Osteoblast (primary cell): Measurements from ENCODE around the gene YOD1. TPM values are rescaled to one million over a fixed set of nuclear protein-coding genes. Genes with fewer than 3 reads are reported as not detected.

Source experiments
- DNase-seq: peaks from one replicate; pipeline ENCODE4 v3.0.0; 2011; ENCODE audit warnings: low spot score, mixed read lengths; ENCODE audit not compliant: insufficient read length; ENCODE audit errors: missing footprints
- H2AFZ ChIP-seq: 2 replicates; pipeline ENCODE4 v1.6.0; 2011; ENCODE audit warnings: mild to moderate bottlenecking, low read length
- H3K27ac ChIP-seq: 2 replicates; pipeline ENCODE4 v1.5.1; 2011; ENCODE audit warnings: mild to moderate bottlenecking, low read depth, low read length, moderate library complexity
- H3K27me3 ChIP-seq: 2 replicates; pipeline ENCODE4 v1.6.0; 2012; ENCODE audit warnings: mild to moderate bottlenecking, control low read depth, inconsistent platforms, low read length, moderate library complexity; ENCODE audit not compliant: insufficient read depth
- H3K36me3 ChIP-seq: 2 replicates; pipeline ENCODE4 v1.5.1; 2011; ENCODE audit warnings: mild to moderate bottlenecking, low read length, control low read depth, moderate library complexity; ENCODE audit not compliant: insufficient read depth
- H3K4me1 ChIP-seq: 2 replicates; pipeline ENCODE4 v1.5.1; 2011; ENCODE audit warnings: mild to moderate bottlenecking, low read length, control low read depth, moderate library complexity; ENCODE audit not compliant: insufficient read depth
- H3K4me2 ChIP-seq: 2 replicates; pipeline ENCODE4 v1.6.0; 2011; ENCODE audit warnings: mild to moderate bottlenecking, low read length; ENCODE audit not compliant: insufficient read depth
- H3K4me3 ChIP-seq: fragments of 200-600 bp; sonication (generic); 3 replicates; pipeline ENCODE4 v1.5.1; 2012; ENCODE audit warnings: mild to moderate bottlenecking, low read length, inconsistent platforms; ENCODE audit not compliant: insufficient read depth
- H3K79me2 ChIP-seq: 2 replicates; pipeline ENCODE4 v1.6.0; 2012; ENCODE audit warnings: mild to moderate bottlenecking, low read length, control low read depth, inconsistent platforms; ENCODE audit not compliant: insufficient read depth
- H3K9me3 ChIP-seq: 2 replicates; pipeline ENCODE4 v1.5.1; 2011; ENCODE audit warnings: low read depth, low read length, control low read depth
- H4K20me1 ChIP-seq: 2 replicates; pipeline ENCODE4 v1.6.0; 2012; ENCODE audit warnings: mild to moderate bottlenecking, low read length, control low read depth; ENCODE audit not compliant: insufficient read depth
- total RNA-seq: library from RNA; depleted of rRNA; stranded (reverse); fragments of >200 nt; gene quantifications from 2 replicates; pipeline ENCODE4 v1.2.3, GENCODE V29; 2012
- TF ChIP-seq, protein P1 (sequence below): IDR thresholded peaks from 2 replicates; pipeline ENCODE4 v1.5.1; 2011; ENCODE audit warnings: mild to moderate bottlenecking, low read depth, low read length, moderate library complexity; ENCODE audit errors: extremely low read depth

YOD1 gene
- total RNA-seq, 1 donor, result 8.3 TPM

DNA sequence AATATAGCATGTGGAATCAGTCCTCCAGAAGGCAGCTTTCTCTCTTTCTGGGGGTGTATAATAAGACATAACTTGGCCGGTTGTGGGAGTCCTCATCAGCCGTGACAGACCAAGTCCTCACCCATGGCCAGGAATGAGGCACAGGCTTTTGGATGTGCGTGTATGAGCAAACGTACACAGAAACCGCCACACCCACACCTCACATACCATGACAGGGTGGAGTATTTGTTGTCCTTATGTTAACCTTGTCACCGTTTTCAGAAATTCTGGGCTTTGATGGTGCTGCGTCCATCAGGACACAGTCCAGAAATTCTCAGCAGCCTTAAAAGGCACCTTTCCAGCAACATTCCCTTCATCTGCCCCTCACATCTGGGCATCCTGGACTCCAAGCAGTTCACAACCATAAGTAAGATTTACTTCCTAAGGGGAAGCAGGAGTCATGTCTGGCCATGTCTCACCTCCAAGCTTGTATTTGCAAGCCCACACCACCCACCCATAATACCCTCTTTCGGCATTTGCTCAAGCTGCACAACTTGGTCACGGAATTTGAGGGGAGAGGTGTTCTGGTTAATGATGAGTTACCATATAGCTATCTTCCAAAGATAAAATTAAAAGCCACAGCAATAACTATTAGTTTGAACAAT lies 30.8 kb downstream of the YOD1 start:
- no peak overlapping the region for H2AFZ ChIP-seq
- no peak overlapping the region for H3K4me2 ChIP-seq

DNA sequence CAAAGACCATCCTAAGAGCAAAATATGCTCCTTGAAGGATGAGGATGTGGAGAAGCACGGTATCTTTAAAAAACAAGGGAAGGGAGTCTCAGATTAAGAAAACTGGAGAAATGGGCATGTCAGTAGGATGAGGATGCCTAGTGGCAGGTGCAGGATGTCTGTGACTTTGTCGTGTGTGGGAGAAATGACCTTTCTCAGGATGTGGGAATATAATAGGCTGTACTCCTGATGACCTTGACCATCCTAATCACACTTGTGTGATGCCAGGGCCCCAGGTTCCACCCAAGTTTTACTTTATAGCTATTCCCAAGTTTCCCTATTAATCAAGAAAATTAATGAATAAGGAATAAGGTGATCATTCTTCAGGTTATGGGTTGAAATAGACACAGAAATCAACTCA lies 31.3 kb downstream of the YOD1 start:
- TF ChIP-seq, protein P1, sequence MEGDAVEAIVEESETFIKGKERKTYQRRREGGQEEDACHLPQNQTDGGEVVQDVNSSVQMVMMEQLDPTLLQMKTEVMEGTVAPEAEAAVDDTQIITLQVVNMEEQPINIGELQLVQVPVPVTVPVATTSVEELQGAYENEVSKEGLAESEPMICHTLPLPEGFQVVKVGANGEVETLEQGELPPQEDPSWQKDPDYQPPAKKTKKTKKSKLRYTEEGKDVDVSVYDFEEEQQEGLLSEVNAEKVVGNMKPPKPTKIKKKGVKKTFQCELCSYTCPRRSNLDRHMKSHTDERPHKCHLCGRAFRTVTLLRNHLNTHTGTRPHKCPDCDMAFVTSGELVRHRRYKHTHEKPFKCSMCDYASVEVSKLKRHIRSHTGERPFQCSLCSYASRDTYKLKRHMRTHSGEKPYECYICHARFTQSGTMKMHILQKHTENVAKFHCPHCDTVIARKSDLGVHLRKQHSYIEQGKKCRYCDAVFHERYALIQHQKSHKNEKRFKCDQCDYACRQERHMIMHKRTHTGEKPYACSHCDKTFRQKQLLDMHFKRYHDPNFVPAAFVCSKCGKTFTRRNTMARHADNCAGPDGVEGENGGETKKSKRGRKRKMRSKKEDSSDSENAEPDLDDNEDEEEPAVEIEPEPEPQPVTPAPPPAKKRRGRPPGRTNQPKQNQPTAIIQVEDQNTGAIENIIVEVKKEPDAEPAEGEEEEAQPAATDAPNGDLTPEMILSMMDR, result no peak
- Histone ChIP-seq H3K4me3 (no peak overlapping the region), H3K27me3 (no peaks in the 10 kb centered on the region), H3K9me3 (no peaks in the 10 kb centered on the region), H3K36me3 (no peaks in the 10 kb centered on the region), H3K4me2 (no peak overlapping the region), H3K27ac (no peak overlapping the region), H2AFZ (no peak overlapping the region), H4K20me1 (no peaks in the 10 kb centered on the region), H3K79me2 (no peaks in the 10 kb centered on the region), H3K4me1 (peaks cover 28% of the 10 kb centered on the region)
- no peak for DNase-seq

More for the DNA sequence above, 30.8 kb downstream of the YOD1 start:
- TF ChIP-seq, protein P1, result no peak
- Histone ChIP-seq H3K27ac (no peak overlapping the region), H3K79me2 (no peaks in the 10 kb centered on the region), H3K4me3 (no peak overlapping the region), H3K4me1 (peaks cover 32% of the 10 kb centered on the region), H3K36me3 (no peaks in the 10 kb centered on the region), H3K9me3 (no peaks in the 10 kb centered on the region), H3K27me3 (no peaks in the 10 kb centered on the region), H4K20me1 (no peaks in the 10 kb centered on the region)
- DNase-seq, result no peak

DNA sequence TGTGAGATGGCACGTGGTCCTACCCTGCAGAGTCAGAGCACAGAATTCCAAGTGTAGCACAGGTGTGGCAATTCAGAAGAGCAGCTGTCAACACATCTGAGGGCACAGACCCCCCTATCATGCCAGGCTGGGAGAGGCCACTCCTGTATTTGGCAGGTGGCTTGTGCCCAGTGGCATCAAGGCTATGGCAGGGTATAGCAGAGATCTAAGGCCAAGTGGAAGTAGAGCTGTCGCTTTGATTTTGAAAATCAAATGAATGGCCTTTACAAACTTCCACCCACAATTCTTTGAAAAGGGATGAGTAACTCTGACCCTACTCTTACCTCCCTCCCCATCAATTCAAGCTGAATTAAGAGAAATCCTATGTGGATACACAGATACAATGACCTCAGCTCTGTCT lies 31.8 kb downstream of the YOD1 start:
- H3K9me3 ChIP-seq, result no peaks in the 10 kb centered on the region
- TF ChIP-seq, protein P1, result no peak
- no peaks in the 10 kb centered on the region for H3K27me3 ChIP-seq

DNA sequence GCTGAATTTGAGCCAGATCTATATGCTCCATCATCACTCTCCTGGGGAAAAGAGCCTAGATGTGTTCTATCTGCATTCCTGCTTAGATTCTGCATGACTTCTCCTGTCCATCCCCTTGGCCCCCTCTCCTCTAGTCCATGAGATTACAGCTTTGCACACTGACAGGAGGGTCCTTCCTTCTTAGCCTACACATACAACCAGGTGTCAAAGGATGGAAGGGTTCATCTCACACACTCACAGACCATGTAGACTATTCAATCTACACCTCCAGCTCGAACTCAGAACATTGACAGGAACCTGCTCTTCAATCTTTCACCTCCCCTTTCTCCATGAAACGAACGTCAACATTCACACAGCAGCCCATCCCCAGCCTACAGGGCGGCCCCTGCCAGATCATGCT lies 32.3 kb downstream of the YOD1 start:
- TF ChIP-seq, protein P1, result no peak
- Histone ChIP-seq H4K20me1 (no peaks in the 10 kb centered on the region), H3K9me3 (no peaks in the 10 kb centered on the region), H3K36me3 (no peaks in the 10 kb centered on the region), H2AFZ (no peak overlapping the region), H3K4me1 (peaks cover 23% of the 10 kb centered on the region), H3K4me2 (no peak overlapping the region), H3K27ac (no peak overlapping the region), H3K4me3 (no peak overlapping the region), H3K27me3 (no peaks in the 10 kb centered on the region), H3K79me2 (no peaks in the 10 kb centered on the region)
- no peak for DNase-seq

More for the DNA sequence above, 31.8 kb downstream of the YOD1 start:
- Histone ChIP-seq H3K4me3 (no peak overlapping the region), H2AFZ (no peak overlapping the region), H4K20me1 (no peaks in the 10 kb centered on the region), H3K4me2 (no peak overlapping the region), H3K36me3 (no peaks in the 10 kb centered on the region), H3K79me2 (no peaks in the 10 kb centered on the region), H3K27ac (no peak overlapping the region), H3K4me1 (peaks cover 23% of the 10 kb centered on the region)
- DNase-seq, result no peak
